Fibroblast of skin of right quadriceps (primary cell): ENCODE results near the gene MINAR1.

Experiments used
- DNase-seq: peaks from one replicate; pipeline ENCODE4 v3.0.0-alpha.2; 2013

The MINAR1 gene

DNA sequence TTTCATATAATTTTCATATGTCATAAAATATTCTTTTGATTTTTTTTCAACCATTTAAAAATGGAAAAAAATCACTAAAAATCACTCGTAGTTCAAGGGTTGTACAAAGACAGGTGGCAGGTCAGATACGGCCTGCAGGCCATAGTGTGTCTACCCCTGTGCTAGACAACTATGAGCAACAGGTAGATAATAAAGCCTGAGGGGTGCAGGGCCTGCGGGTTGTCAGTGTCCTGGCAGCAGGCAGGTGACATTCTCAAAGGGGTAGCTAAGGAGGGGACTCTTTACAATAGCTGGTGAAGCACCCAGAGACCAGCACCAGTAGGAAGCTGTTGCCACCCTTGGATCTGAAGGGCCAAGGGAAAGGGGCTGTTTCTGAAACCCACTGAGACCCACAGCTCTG is 34.4 kb downstream of the MINAR1 start:
- no peak for DNase-seq

DNA sequence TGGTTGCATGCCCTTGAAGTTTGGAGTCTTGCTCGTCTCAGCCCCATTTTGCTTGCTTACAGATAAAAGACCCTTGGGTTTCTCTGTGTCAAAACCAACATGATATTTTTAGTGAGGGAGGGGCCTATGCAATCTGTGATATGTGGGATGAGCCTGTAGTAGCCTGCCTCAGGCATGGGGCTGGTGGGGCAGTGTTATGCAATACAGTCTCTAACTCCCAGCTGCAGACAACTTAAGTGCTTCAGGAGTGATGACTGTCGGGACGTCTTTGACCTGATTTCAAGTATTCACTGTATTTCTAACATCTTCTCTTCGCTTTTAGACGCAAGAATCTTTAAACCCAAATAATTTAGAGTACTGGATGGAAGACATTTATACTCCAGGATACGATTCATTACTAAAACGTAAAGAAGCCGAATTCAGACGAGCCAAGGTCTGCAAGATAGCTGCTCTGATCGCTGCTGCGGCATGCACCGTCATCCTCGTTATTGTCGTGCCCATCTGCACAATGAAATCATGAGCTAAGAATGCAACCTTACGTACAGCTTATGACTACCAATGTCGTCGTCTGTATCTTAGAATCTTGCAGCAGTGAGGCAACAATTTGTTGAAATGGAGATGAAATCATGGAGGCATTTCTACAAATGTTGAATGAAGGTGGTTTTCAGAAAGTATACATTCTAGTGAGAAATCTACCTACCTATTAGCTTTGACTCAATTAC is 35.9 kb downstream of the MINAR1 start:
- no peak for DNase-seq

DNA sequence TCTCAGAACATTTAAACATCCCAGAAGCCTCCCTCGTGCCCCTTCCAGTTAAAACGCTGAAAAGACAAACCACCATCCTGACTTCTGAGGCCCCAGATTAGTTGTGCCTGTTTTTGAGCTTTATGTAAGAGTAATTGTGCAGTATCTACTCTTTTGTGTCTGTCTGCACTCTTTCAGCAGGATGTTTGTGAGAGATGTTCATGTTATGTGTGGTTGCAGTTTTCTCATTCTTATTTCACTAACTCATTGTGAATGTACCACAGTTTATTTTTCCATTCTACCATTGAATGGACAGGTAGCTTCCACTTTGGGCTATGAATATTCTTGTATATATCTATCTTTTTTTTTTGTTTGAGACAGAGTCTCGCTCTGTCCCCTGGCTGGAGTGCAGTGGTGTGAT is 40.3 kb downstream of the MINAR1 start:
- DNase-seq, result no peak

DNA sequence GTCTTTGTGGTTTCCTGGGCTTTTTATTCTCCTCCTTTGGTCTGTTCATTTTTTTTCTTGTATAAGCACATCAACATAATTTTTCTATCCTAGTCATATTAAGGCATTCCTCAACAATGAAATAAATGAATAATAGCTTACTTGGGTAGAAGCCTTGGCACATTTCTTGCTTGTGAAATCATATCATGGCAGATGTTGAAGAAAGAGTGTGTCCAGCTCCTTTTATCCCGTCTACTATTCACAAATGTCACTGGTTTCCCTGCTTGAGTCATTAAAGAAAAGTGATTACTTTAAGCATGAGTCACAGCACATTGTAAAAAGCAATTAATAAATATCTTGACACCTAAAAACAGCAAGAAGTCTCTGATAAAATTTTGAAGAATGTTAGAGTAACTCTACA is 42.1 kb downstream of the MINAR1 start:
- DNase-seq, result peak; percentile 74

DNA sequence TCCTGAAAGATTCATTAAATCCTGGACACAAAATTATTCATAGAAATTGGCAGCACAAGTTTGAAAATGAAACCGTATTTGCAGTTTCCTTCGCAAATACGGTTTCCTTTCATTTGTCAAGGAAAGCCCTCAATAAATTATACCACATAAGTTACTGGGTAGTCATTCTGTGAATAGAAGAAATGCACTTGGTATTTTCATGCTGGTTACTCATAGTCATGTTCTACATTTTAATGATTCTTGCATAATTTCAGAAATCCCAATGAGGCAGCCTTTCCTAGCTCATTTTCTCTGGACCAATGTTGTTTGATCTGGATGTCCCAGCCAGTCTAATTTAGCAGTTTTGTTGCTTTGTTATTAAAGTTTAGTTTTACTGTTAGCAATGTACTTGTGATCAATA is 43.2 kb downstream of the MINAR1 start:
- peak; percentile 59 for DNase-seq

DNA sequence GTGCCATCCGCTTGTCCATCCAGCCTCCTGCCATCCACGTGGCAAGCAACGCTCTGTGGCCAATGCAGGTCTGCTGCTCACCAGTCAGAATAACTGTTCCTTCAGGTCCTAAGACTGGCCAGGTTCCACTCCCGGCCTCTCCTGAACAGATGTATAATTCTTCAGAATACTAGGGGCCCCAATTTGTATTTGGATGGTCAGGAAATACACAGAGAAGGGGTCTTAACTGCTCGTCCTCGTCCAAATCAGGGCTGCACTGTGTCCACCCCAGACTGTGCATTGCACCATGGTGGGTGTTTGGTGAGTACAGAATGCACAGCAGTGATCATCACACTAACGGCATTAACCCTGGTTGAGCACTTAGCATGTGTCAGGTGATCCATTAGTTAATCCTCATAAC is 46.0 kb downstream of the MINAR1 start:
- DNase-seq, result no peak

DNA sequence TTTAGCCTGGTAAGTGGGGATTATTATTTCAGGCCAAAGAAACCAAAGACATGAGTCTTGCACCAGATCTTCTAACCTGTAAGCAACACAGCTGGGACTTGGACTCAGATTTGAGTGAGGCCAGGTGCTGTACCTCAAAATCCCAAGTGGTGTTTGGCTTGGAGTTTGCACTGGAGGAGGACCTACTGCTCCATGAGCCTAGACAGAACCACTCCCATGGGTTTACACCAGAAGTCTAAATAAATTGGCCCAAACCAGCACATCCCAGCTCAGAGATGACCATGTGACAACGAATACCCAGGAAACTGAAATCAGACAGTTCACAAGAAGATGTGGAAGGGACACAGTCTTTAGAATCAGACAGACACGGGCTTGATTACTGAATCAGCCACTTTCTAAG is 47.5 kb downstream of the MINAR1 start:
- no peak for DNase-seq

DNA sequence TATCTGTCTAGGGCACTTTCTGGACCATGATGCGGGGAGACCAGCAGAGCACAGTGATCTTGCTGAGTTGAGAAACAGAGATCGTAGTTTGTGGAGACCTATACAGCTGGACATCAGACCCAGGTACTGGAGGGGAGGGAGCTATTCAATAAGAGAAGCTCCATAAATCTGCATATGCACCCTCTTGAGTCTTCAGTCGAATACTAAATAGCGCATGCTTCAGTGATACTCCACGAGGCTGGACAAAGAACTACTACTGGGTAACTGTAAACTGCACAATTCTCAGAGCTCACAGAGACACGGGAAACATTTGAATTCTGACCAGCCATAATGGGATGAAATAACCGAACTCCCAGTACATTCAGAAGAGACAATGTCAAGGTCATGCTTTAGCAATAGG is 49.7 kb downstream of the MINAR1 start:
- DNase-seq, result no peak
